ENCODE measurements around the gene TNFAIP8L2. TPM values are rescaled to one million over a fixed set of nuclear protein-coding genes. Genes with fewer than 3 reads are reported as not detected.
A peak's percentile ranks its signal among the peaks of the same experiment; 100 is the strongest.

The TNFAIP8L2 gene
- total and polyA plus RNA-seq, 2 of the 8 experiments (the other 6 are each of a cell fraction or from before 2014, with no cell fraction given): not detected

GRCh38 chr1:151130987-151131586 lies 25.4 kb upstream of the TNFAIP8L2 start:
- POLR2A ChIA-PET (ENCODE audit: partially characterized antibody): interaction anchor here (0.7 to 9.8 kb wide), 15 partner anchors 8 to 157 kb away, joined by 3 to 124 read pairs (median 4); partner anchors contain the start of genes CERS2, LYSMD1, PSMD4 and SCNM1
- peaks cover 0 to 12% (median 8%) of the 10 kb centered on the region in 4 experiments; a peak in 5 of 7 replicates for H3K4me1 ChIP-seq (replicated peaks in 1 of 4; ENCODE audit: control insufficient read depth in 3 of 4, insufficient read depth in 4 of 4, low read length in 3 of 4)
- TF ChIP-seq RFX5 (IDR thresholded peaks at IDR 0.05; ENCODE audit: borderline replicate concordance, low read depth, low read length): no peak
- TF ChIP-seq CREB1 (IDR thresholded peaks at IDR 0.05): peak; percentile 77
- TF ChIP-seq MAFK (IDR thresholded peaks at IDR 0.05; ENCODE audit: low read depth, low read length): no peak
- no peak for TF ChIP-seq HDAC2 (IDR thresholded peaks at IDR 0.05; ENCODE audit: borderline replicate concordance in 1 of 2, low read depth in 2 of 2, low read length in 2 of 2)
- 0 out of 2 replicates have a peak, but pooled peaks have one; percentile 41 for TF ChIP-seq TAF1 (IDR thresholded peaks at IDR 0.05; ENCODE audit: low read depth, low read length)
- TF ChIP-seq EP300 (IDR thresholded peaks at IDR 0.05; ENCODE audit: borderline replicate concordance in 1 of 2, low read depth in 2 of 2, low read length in 2 of 2): no peak
- TF ChIP-seq TEAD4 (IDR thresholded peaks at IDR 0.05; ENCODE audit: low read depth, low read length): peak; percentile 37; the same call in 1 of the 2 replicates
- TF ChIP-seq TBP (IDR thresholded peaks at IDR 0.05; ENCODE audit: low read depth, low read length): peak; percentile 56; the same call in 1 of the 2 replicates
- peak; percentile 94 for TF ChIP-seq SP1 (IDR thresholded peaks at IDR 0.05; ENCODE audit: low read depth, low read length)
- no peak for TF ChIP-seq SIX5 (IDR thresholded peaks at IDR 0.05; ENCODE audit: low read depth, low read length)
- peak; percentile 95 for TF ChIP-seq KDM1A (IDR thresholded peaks at IDR 0.05; ENCODE audit: borderline replicate concordance, low read length)
- TF ChIP-seq EGR1 (IDR thresholded peaks at IDR 0.05; ENCODE audit: borderline replicate concordance, low read depth, low read length): no peak

More at GRCh38 chr1:151130987-151131586, 25.4 kb upstream of the TNFAIP8L2 start:
- DNase-seq (ENCODE audit: low read depth in 1 of 2, low spot score in 2 of 2) (peak; percentile 87 to 91), FAIRE-seq (peak; percentile 98)
- Histone ChIP-seq H3K23me2 (ENCODE audit: low read depth, low read length) (peaks cover 15% of the 10 kb centered on the region), H4K91ac (replicated peaks; ENCODE audit: insufficient read length, low read length) (peak overlapping the region; percentile 58), H2AK5ac (ENCODE audit: low read depth, low read length) (no peak overlapping the region), H3K4ac (replicated peaks; ENCODE audit: insufficient read length, low read depth, low read length) (no peak overlapping the region), H3K4me2 (ENCODE audit: insufficient read depth in 1 of 2, low read depth in 2 of 2, low read length in 2 of 2) (peak overlapping the region; percentile 84 to 90), H3K23ac (ENCODE audit: insufficient read length) (no peak overlapping the region), H2AFZ (ENCODE audit: low read length) (peak overlapping the region; percentile 47; the same call in 1 of the 2 replicates), H3K36me3 (ENCODE audit: control insufficient read depth in 2 of 4, insufficient read depth in 4 of 4, low read length in 3 of 4) (peaks cover 0 to 6% (median 2%) of the 10 kb centered on the region in 4 experiments; a peak in 2 of 8 replicates), H2BK5ac (ENCODE audit: low read depth, low read length) (no peak overlapping the region), H2BK20ac (ENCODE audit: low read length) (no peak overlapping the region), H3K27me3 (replicated peaks in 1 of 4; ENCODE audit: control insufficient read depth in 3 of 4, extremely low read depth in 1 of 4, insufficient read depth in 3 of 4, low read length in 3 of 4) (peaks cover 0 to 28% (median 20%) of the 10 kb centered on the region in 4 experiments; a peak in 5 of 7 replicates), H4K20me1 (replicated peaks in 1 of 2; ENCODE audit: control insufficient read depth in 1 of 2, insufficient read depth in 2 of 2, low read length in 2 of 2) (peaks cover 0 to 4% of the 10 kb centered on the region in 2 experiments), H3K18ac (ENCODE audit: extremely low read depth, low read length) (peak overlapping the region; percentile 66; the same call in 1 of the 2 replicates), H2BK15ac (ENCODE audit: low read length) (no peak overlapping the region), H3K27ac (ENCODE audit: low read depth, low read length) (peak overlapping the region; percentile 42; the same call in 1 of the 2 replicates), H3K79me1 (ENCODE audit: low read depth, low read length) (no peaks in the 10 kb centered on the region), H4K5ac (ENCODE audit: insufficient read length, low read depth, low read length) (no peak overlapping the region), H4K8ac (ENCODE audit: extremely low read depth, insufficient read depth, low read length) (peak overlapping the region; percentile 60; the same call in 1 of the 2 replicates), H3K4me3 (ENCODE audit: extremely low read depth in 1 of 4, insufficient read depth in 2 of 4, low read depth in 3 of 4, low read length in 4 of 4) (peak overlapping the region; percentile 37 to 64 (median 45); a peak in 7 of 8 replicates), H3K79me2 (ENCODE audit: control insufficient read depth in 1 of 2, insufficient read depth in 2 of 2, low read length in 2 of 2) (no peaks in the 10 kb centered on the region), H3K9ac (replicated peaks in 1 of 4; ENCODE audit: extremely low read depth in 1 of 4, low read depth in 3 of 4, low read length in 3 of 4) (peak overlapping the region in 3 of 4 experiments; percentile 26 to 67 (median 29); a peak in 4 of 7 replicates), H2BK120ac (replicated peaks; ENCODE audit: low read depth, low read length) (no peak overlapping the region), H2BK12ac (ENCODE audit: low read depth, low read length) (no peak overlapping the region; the same call in 1 of the 2 replicates), H3K9me3 (ENCODE audit: insufficient read depth in 2 of 2, low read depth in 1 of 2, low read length in 1 of 2) (no peaks in the 10 kb centered on the region), H3K56ac (replicated peaks; ENCODE audit: insufficient read length, low read depth, low read length) (peak overlapping the region; percentile 38), H3K14ac (ENCODE audit: insufficient read length) (no peak overlapping the region)
- CTCF ChIA-PET (ENCODE audit: partially characterized antibody): interaction anchor here (0.5 to 7.9 kb wide), 15 partner anchors 9 to 509 kb away, joined by 3 to 94 read pairs (median 5); partner anchors contain the start of genes GABPB2, SCNM1 and TNFAIP8L2
- 9% methylated on average over 37 of the region's 45 CpGs; no CpG with 5 or more reads in 1 of the 2 experiments for WGBS, 2 experiments (ENCODE audit: extremely low coverage in 1 of 2, insufficient coverage in 1 of 2, insufficient read length in 1 of 2, insufficient replicate concordance in 2 of 2, low coverage in 1 of 2, low lambda C conversion rate in 2 of 2, missing lambda C conversion rate in 1 of 2)

Data from H1 (cell line).